MM.1S (cell line): Measurements from ENCODE around the gene PPP1R8.

Experiments
- EZH2phosphoT487 ChIP-seq: fragments of 300-600 bp; sonication (generic); IDR thresholded peaks from 2 replicates; pipeline ENCODE4 v1.6.1; 2018; ENCODE audit warnings: antibody characterized with exemption, low read length
- TF ChIP-seq, protein P1 (sequence below): fragments of 300-600 bp; sonication (generic); IDR thresholded peaks from 2 replicates; pipeline ENCODE4 v1.5.1; 2016; ENCODE audit warnings: antibody characterized with exemption, low read length, mixed read lengths

- TF ChIP-seq, protein P1, sequence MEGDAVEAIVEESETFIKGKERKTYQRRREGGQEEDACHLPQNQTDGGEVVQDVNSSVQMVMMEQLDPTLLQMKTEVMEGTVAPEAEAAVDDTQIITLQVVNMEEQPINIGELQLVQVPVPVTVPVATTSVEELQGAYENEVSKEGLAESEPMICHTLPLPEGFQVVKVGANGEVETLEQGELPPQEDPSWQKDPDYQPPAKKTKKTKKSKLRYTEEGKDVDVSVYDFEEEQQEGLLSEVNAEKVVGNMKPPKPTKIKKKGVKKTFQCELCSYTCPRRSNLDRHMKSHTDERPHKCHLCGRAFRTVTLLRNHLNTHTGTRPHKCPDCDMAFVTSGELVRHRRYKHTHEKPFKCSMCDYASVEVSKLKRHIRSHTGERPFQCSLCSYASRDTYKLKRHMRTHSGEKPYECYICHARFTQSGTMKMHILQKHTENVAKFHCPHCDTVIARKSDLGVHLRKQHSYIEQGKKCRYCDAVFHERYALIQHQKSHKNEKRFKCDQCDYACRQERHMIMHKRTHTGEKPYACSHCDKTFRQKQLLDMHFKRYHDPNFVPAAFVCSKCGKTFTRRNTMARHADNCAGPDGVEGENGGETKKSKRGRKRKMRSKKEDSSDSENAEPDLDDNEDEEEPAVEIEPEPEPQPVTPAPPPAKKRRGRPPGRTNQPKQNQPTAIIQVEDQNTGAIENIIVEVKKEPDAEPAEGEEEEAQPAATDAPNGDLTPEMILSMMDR = no peak
- no peak for TF ChIP-seq EZH2phosphoT487
Measured at GRCh38 chr1:27784700-27785099, 45.9 kb upstream of the PPP1R8 start.
